Measurements from ENCODE around the gene JMJD8.

DNA sequence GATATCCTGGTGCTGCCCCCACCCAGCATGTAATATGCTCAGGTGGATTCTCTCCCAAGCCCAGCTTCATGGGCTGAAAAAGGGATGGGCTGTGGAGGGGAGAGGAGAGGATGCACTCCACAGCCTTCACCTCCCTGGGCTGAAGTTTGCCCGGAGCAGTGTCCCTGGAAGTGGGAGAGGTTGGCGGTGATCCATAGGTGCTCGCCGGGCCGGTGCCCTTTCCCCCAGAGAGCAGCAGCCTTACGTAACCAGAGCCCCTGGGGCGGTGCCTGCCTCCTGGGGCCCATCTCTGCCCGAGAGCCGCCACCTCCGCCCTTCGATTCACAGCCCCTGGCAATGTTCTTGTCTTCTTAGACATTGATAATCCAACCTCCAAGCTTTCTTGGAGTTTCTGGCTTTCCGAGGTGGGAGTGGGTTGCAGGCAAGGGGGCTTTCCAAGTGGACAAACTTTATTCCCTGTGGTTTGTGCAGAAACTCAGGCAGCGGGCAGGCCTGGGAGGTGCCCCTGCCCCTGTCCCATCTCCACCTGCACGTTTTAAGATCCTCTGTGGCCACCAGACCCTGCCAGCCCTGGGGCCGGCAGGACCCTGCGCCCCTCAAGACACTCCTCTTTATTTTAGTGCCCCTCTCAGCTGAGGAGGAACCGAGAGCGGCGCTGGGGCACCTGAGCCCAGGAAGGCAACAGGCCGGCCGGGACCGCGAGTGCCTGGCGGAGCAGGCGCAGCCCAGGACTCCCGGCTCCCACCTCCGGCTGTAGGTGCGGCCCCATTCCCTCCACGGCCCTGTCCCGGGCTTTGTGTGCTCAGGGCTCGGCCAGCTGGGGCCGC, 38.1 kb downstream of the JMJD8 start:
- TF ChIP-seq, protein P1, sequence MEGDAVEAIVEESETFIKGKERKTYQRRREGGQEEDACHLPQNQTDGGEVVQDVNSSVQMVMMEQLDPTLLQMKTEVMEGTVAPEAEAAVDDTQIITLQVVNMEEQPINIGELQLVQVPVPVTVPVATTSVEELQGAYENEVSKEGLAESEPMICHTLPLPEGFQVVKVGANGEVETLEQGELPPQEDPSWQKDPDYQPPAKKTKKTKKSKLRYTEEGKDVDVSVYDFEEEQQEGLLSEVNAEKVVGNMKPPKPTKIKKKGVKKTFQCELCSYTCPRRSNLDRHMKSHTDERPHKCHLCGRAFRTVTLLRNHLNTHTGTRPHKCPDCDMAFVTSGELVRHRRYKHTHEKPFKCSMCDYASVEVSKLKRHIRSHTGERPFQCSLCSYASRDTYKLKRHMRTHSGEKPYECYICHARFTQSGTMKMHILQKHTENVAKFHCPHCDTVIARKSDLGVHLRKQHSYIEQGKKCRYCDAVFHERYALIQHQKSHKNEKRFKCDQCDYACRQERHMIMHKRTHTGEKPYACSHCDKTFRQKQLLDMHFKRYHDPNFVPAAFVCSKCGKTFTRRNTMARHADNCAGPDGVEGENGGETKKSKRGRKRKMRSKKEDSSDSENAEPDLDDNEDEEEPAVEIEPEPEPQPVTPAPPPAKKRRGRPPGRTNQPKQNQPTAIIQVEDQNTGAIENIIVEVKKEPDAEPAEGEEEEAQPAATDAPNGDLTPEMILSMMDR (IDR thresholded peaks at IDR 0.05) = no peak
- no peak for TF ChIP-seq POLR2A (IDR thresholded peaks at IDR 0.05)
